ENCODE measurements around the gene GRID1. TPM values are rescaled to one million over a fixed set of nuclear protein-coding genes. Genes with fewer than 3 reads are reported as not detected.

GRID1 gene
- total RNA-seq, 1 experiment from 2014 or later: 5.6 TPM

DNA sequence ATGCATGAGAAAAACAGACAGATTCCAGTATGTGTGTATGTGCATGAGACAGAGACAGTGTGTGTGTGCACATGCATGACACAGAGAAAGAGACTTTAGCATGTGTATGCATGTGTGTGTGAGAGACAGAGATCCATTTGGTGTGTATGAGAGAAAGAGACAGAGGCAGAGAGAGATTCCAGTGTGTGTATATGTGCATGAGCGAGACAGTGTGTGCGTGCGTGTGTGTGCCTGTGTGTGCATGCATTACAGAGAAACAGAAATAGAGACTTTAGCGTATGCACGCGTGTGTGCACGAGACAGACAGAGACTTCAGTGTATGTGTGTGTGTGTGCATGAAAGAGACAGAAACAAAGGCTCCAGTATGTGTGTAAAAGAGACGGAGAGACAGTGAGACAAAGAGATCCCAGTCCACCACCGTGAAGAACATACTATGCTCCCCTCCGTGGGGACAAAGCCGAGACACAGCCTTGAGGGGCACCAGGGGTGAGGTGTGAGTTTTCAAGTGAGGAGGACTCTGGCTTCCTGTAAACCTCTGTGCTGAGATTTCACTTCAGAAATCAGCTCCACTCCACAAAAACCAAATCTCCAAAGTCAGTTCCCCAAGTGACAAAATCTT is 188.9 kb downstream of the GRID1 start:
- no peak for ATAC-seq
- Histone ChIP-seq H3K9me3 (ENCODE audit: control insufficient read depth in 1 of 2, insufficient read depth in 1 of 2, low read depth in 1 of 2, low read length in 2 of 2) (no peaks in the 10 kb centered on the region), H4K20me1 (ENCODE audit: insufficient read depth) (no peaks in the 10 kb centered on the region), H3K27ac (ENCODE audit: low read depth, low read length) (no peak overlapping the region), H3K4me1 (ENCODE audit: control insufficient read depth in 1 of 2, insufficient read depth in 2 of 2, low read length in 2 of 2) (peaks cover 0 to 3% of the 10 kb centered on the region in 2 experiments; a peak in 1 of 4 replicates), H3K27me3 (ENCODE audit: insufficient read depth, low read length) (no peaks in the 10 kb centered on the region), H2AFZ (ENCODE audit: low read depth, low read length, poor library complexity, severe bottlenecking) (no peak overlapping the region), H3K36me3 (ENCODE audit: control insufficient read depth in 1 of 2, insufficient read depth in 2 of 2, low read length in 2 of 2) (no peaks in the 10 kb centered on the region), H3K4me2 (ENCODE audit: low read length) (no peak overlapping the region), H3K4me3 (replicated peaks in 1 of 2; ENCODE audit: low read depth in 1 of 2, low read length in 2 of 2) (no peak overlapping the region), H3K9me2 (ENCODE audit: insufficient read depth) (no peaks in the 10 kb centered on the region), H3K79me2 (ENCODE audit: insufficient read depth, low read length) (no peaks in the 10 kb centered on the region), H3K9ac (ENCODE audit: low read length) (no peak overlapping the region)
- intact Hi-C loops (cut with micrococcal nuclease): loop anchor here (5.0 kb wide), 1 partner anchor 200 kb away; no protein-coding TSS in a partner anchor
- RAD21 ChIA-PET (ENCODE audit: low non-redundant PET in 1 of 2, low total read pairs in 2 of 2, uncharacterized antibody in 2 of 2, unreplicated experiment in 2 of 2): no interaction called here
- POLR2A ChIA-PET: no interaction called here
- BruUV-seq (replicated peaks): no TSS peak
- DNase-seq (ENCODE audit: low read depth, low spot score): no peak
- TF ChIP-seq ZFX (IDR thresholded peaks at IDR 0.05) (no peak), SIN3A (IDR thresholded peaks at IDR 0.05; ENCODE audit: low read depth) (no peak), FOSL1 (IDR thresholded peaks at IDR 0.05; ENCODE audit: low read depth) (no peak), POLR2A (IDR thresholded peaks at IDR 0.05; ENCODE audit: borderline replicate concordance, extremely low read depth, insufficient read depth, insufficient read length) (no peak), EGR1 (IDR thresholded peaks at IDR 0.05; ENCODE audit: low read depth) (no peak), CBX3 (IDR thresholded peaks at IDR 0.05; ENCODE audit: low read depth) (no peak), EZH2 (IDR thresholded peaks at IDR 0.05) (no peak), RAD21 (IDR thresholded peaks at IDR 0.05; ENCODE audit: low read depth) (no peak), POLR2AphosphoS5 (IDR thresholded peaks at IDR 0.05; ENCODE audit: low read depth, low read length) (no peak)
- TF ChIP-seq, protein P1, sequence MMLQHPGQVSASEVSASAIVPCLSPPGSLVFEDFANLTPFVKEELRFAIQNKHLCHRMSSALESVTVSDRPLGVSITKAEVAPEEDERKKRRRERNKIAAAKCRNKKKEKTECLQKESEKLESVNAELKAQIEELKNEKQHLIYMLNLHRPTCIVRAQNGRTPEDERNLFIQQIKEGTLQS (IDR thresholded peaks at IDR 0.05): no peak
- TF ChIP-seq, protein P2, sequence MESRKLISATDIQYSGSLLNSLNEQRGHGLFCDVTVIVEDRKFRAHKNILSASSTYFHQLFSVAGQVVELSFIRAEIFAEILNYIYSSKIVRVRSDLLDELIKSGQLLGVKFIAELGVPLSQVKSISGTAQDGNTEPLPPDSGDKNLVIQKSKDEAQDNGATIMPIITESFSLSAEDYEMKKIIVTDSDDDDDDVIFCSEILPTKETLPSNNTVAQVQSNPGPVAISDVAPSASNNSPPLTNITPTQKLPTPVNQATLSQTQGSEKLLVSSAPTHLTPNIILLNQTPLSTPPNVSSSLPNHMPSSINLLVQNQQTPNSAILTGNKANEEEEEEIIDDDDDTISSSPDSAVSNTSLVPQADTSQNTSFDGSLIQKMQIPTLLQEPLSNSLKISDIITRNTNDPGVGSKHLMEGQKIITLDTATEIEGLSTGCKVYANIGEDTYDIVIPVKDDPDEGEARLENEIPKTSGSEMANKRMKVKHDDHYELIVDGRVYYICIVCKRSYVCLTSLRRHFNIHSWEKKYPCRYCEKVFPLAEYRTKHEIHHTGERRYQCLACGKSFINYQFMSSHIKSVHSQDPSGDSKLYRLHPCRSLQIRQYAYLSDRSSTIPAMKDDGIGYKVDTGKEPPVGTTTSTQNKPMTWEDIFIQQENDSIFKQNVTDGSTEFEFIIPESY (IDR thresholded peaks at IDR 0.05; ENCODE audit: extremely low read depth, insufficient replicate concordance, low read length): no peak
- CTCF ChIA-PET: interaction anchor here (0.6 kb wide), 1 partner anchor 12 kb away, joined by 3 read pairs; no protein-coding TSS in a partner anchor

Measured in HCT116 (cell line).